ENCODE measurements around the gene MROH8. TPM values are rescaled to one million over a fixed set of nuclear protein-coding genes. Genes with fewer than 3 reads are reported as not detected.

The MROH8 gene
- polyA plus RNA-seq, 1 donor from 2014 or later = 3.2 TPM

GRCh38 chr20:37228082-37228481 lies 48.7 kb upstream of the MROH8 start:
- H4K20me1 ChIP-seq (ENCODE audit: insufficient read depth) = no peaks in the 10 kb centered on the region
- H3K9me3 ChIP-seq (ENCODE audit: low read length) = no peaks in the 10 kb centered on the region
- no peak overlapping the region for H3K27ac ChIP-seq (ENCODE audit: low read length)
- no peaks in the 10 kb centered on the region for H3K27me3 ChIP-seq (ENCODE audit: insufficient read depth, low read depth, low read length)
- no peaks in the 10 kb centered on the region for H3K79me2 ChIP-seq (replicated peaks; ENCODE audit: insufficient read depth, low read length)
- H3K9me2 ChIP-seq (ENCODE audit: insufficient read depth, low read length) = no peaks in the 10 kb centered on the region
- H3K4me2 ChIP-seq (ENCODE audit: low read length) = no peak overlapping the region
- no peak overlapping the region for H2AFZ ChIP-seq (ENCODE audit: low read depth, low read length)
- no peak overlapping the region for H3K9ac ChIP-seq (ENCODE audit: low read length)
- no peak for TF ChIP-seq TAF1 (IDR thresholded peaks at IDR 0.05; ENCODE audit: low read depth)
- TF ChIP-seq MXI1 (conservative IDR thresholded peaks at IDR 0.05; ENCODE audit: poor library complexity, severe bottlenecking) = no peak
- no peak for TF ChIP-seq SMC3 (conservative IDR thresholded peaks at IDR 0.05; ENCODE audit: poor library complexity)
- no peak for TF ChIP-seq RAD21 (conservative IDR thresholded peaks at IDR 0.05)
- TF ChIP-seq EZH2 (IDR thresholded peaks at IDR 0.05; ENCODE audit: borderline replicate concordance, insufficient read depth, low read length, poor library complexity, severe bottlenecking) = no peak
- no peak for TF ChIP-seq CTCF (IDR thresholded peaks at IDR 0.05; ENCODE audit: poor library complexity, severe bottlenecking)
- TF ChIP-seq POLR2AphosphoS5 (IDR thresholded peaks at IDR 0.05) = no peak
- no peak for TF ChIP-seq EP300 (conservative IDR thresholded peaks at IDR 0.05; ENCODE audit: poor library complexity, severe bottlenecking)
- TF ChIP-seq REST (IDR thresholded peaks at IDR 0.05; ENCODE audit: borderline replicate concordance) = no peak
- H3F3A ChIP-seq (ENCODE audit: insufficient read depth, low read length, poor library complexity, severe bottlenecking) = no peaks in the 10 kb centered on the region
- H3K36me3 ChIP-seq (ENCODE audit: insufficient read depth, low read length) = peaks cover 5% of the 10 kb centered on the region
- H3K4me3 ChIP-seq (ENCODE audit: low read length) = no peak overlapping the region

- H3K79me2 ChIP-seq (replicated peaks; ENCODE audit: insufficient read depth, low read length) = no peaks in the 10 kb centered on the region
- no peaks in the 10 kb centered on the region for H4K20me1 ChIP-seq (ENCODE audit: insufficient read depth)
- no peaks in the 10 kb centered on the region for H3K9me2 ChIP-seq (ENCODE audit: insufficient read depth, low read length)
- H3K4me2 ChIP-seq (ENCODE audit: low read length) = no peak overlapping the region
- H3K27ac ChIP-seq (ENCODE audit: low read length) = no peak overlapping the region
- H3K9ac ChIP-seq (ENCODE audit: low read length) = no peak overlapping the region
- no peaks in the 10 kb centered on the region for H3K27me3 ChIP-seq (ENCODE audit: insufficient read depth, low read depth, low read length)
- H2AFZ ChIP-seq (ENCODE audit: low read depth, low read length) = no peak overlapping the region
- H3K9me3 ChIP-seq (ENCODE audit: low read length) = no peaks in the 10 kb centered on the region
- no peak overlapping the region for H3K4me3 ChIP-seq (ENCODE audit: low read length)
- H3K36me3 ChIP-seq (ENCODE audit: insufficient read depth, low read length) = peaks cover 5% of the 10 kb centered on the region
- no peaks in the 10 kb centered on the region for H3F3A ChIP-seq (ENCODE audit: insufficient read depth, low read length, poor library complexity, severe bottlenecking)
- TF ChIP-seq CTCF (IDR thresholded peaks at IDR 0.05; ENCODE audit: poor library complexity, severe bottlenecking) (no peak), TAF1 (IDR thresholded peaks at IDR 0.05; ENCODE audit: low read depth) (no peak), EZH2 (IDR thresholded peaks at IDR 0.05; ENCODE audit: borderline replicate concordance, insufficient read depth, low read length, poor library complexity, severe bottlenecking) (no peak), POLR2AphosphoS5 (IDR thresholded peaks at IDR 0.05) (no peak), EP300 (conservative IDR thresholded peaks at IDR 0.05; ENCODE audit: poor library complexity, severe bottlenecking) (no peak), RAD21 (conservative IDR thresholded peaks at IDR 0.05) (no peak), MXI1 (conservative IDR thresholded peaks at IDR 0.05; ENCODE audit: poor library complexity, severe bottlenecking) (no peak), REST (IDR thresholded peaks at IDR 0.05; ENCODE audit: borderline replicate concordance) (no peak), SMC3 (conservative IDR thresholded peaks at IDR 0.05; ENCODE audit: poor library complexity) (no peak)
Observed at GRCh38 chr20:37226889-37227288, 47.5 kb upstream of the MROH8 start.
